IMR-90 (cell line): ENCODE results near the gene CCDC85B. TPM values are rescaled to one million over a fixed set of nuclear protein-coding genes. Genes with fewer than 3 reads are reported as not detected.

Source experiments
- ATAC-seq: fragments of 200-7000 bp; cut with Tn5 transposase; 2 replicates; pipeline ENCODE4 v1.9.1; 2020; ENCODE audit warnings: low read depth, mild to moderate bottlenecking, moderate library complexity
- Bru-seq: library from RNA; stranded (reverse); fragments of 400-500 nt; gene quantifications from one replicate; lab custom pipeline; 2021; lab: Mats Ljungman, UMichigan
- BruChase-seq, 2 experiments: library from RNA; stranded (reverse); fragments of 400-500 nt; gene quantifications; one replicate each; lab custom pipeline; 2021; lab: Mats Ljungman, UMichigan
- BruUV-seq: library from RNA; stranded (reverse); fragments of 400-500 nt; replicated peaks from 2 replicates; lab custom pipeline; 2021; lab: Mats Ljungman, UMichigan
- CTCF ChIA-PET: fragments of 300-600 bp; formaldehyde crosslinking; extraction: SDS; loops from one replicate; lab custom pipeline; 2021; ENCODE audit warnings: antibody characterized with exemption; lab: Yijun Ruan, JAX
- POLR2A ChIA-PET: fragments of 300-600 bp; sonication (Branson Sonifier 250); formaldehyde crosslinking; loops from one replicate; lab custom pipeline; 2022; ENCODE audit warnings: antibody characterized with exemption; ENCODE audit not compliant: unreplicated experiment; lab: Charles Lee
- DNase-seq: peaks from one replicate; pipeline ENCODE4 v3.0.0; 2013
- H2AFZ ChIP-seq: replicated peaks from 2 replicates; pipeline ENCODE3; 2013; ENCODE audit warnings: low read length, mild to moderate bottlenecking; ENCODE audit not compliant: poor library complexity
- H2AK5ac ChIP-seq: 2 replicates; pipeline ENCODE4 v1.6.1; 2013; ENCODE audit warnings: low read depth, low read length, inconsistent platforms
- H2AK9ac ChIP-seq: replicated peaks from 2 replicates; pipeline ENCODE3; 2013; ENCODE audit warnings: mild to moderate bottlenecking, low read depth, low read length, moderate library complexity; ENCODE audit not compliant: poor library complexity
- H2BK120ac ChIP-seq: 2 replicates; pipeline ENCODE4 v1.6.1; 2013; ENCODE audit warnings: low read depth, low read length, inconsistent platforms
- H2BK15ac ChIP-seq: 3 replicates; pipeline ENCODE4 v1.6.1; 2013; ENCODE audit warnings: low read depth, low read length, inconsistent platforms
- H2BK20ac ChIP-seq: 2 replicates; pipeline ENCODE4 v1.6.1; 2013; ENCODE audit warnings: low read depth, mild to moderate bottlenecking, inconsistent platforms, low read length, moderate library complexity
- H2BK5ac ChIP-seq: 2 replicates; pipeline ENCODE4 v1.6.1; 2013; ENCODE audit warnings: mild to moderate bottlenecking, low read depth, low read length, inconsistent platforms; ENCODE audit not compliant: poor library complexity, severe bottlenecking
- H3K14ac ChIP-seq: replicated peaks from 2 replicates; pipeline ENCODE4 v1.6.1; 2013; ENCODE audit warnings: low read depth, low read length, inconsistent platforms
- H3K18ac ChIP-seq: 2 replicates; pipeline ENCODE4 v1.6.1; 2013; ENCODE audit warnings: low read depth, low read length, control low read depth
- H3K23ac ChIP-seq: 2 replicates; pipeline ENCODE4 v1.6.1; 2013; ENCODE audit warnings: low read depth, low read length, inconsistent platforms
- H3K27ac ChIP-seq: 2 replicates; pipeline ENCODE4 v1.5.1; 2013; ENCODE audit warnings: mild to moderate bottlenecking, control low read depth, low read length; ENCODE audit not compliant: insufficient read depth
- H3K27me3 ChIP-seq: 2 replicates; pipeline ENCODE4 v1.6.1; 2013; ENCODE audit warnings: low read length; ENCODE audit not compliant: control insufficient read depth, insufficient read depth
- H3K36me3 ChIP-seq: 2 replicates; pipeline ENCODE4 v1.6.1; 2013; ENCODE audit warnings: low read length, mixed read lengths; ENCODE audit not compliant: control insufficient read depth, insufficient read depth
- H3K4ac ChIP-seq: 2 replicates; pipeline ENCODE4 v1.6.1; 2013; ENCODE audit warnings: low read depth, low read length, inconsistent platforms
- H3K4me1 ChIP-seq: 2 replicates; pipeline ENCODE4 v1.6.1; 2013; ENCODE audit warnings: low read length, mixed read lengths; ENCODE audit not compliant: control insufficient read depth, insufficient read depth
- H3K4me2 ChIP-seq: 2 replicates; pipeline ENCODE4 v1.6.1; 2013; ENCODE audit warnings: low read depth, mild to moderate bottlenecking, control low read depth, low read length, moderate library complexity
- H3K4me3 ChIP-seq: 2 replicates; pipeline ENCODE4 v1.5.1; 2013; ENCODE audit warnings: low read depth, mild to moderate bottlenecking, control low read depth, low read length, moderate library complexity; ENCODE audit not compliant: insufficient read depth
- H3K56ac ChIP-seq: 2 replicates; pipeline ENCODE4 v1.6.1; 2013; ENCODE audit warnings: low read length, inconsistent platforms; ENCODE audit not compliant: insufficient read depth; ENCODE audit errors: extremely low read depth
- H3K79me1 ChIP-seq, 2 experiments: 2 replicates each; pipeline ENCODE4 v1.6.1; 2013; ENCODE audit warnings: low read length in 2 of 2, inconsistent platforms in 1 of 2, low read depth in 1 of 2
- H3K9ac ChIP-seq: 2 replicates; pipeline ENCODE4 v1.6.1; 2013; ENCODE audit warnings: low read depth, low read length, control low read depth
- H3K9me1 ChIP-seq: 2 replicates; pipeline ENCODE4 v1.6.1; 2013; ENCODE audit warnings: low read length, inconsistent platforms; ENCODE audit not compliant: insufficient read depth
- H3K9me3 ChIP-seq: 2 replicates; pipeline ENCODE4 v1.6.1; 2013; ENCODE audit warnings: low read length; ENCODE audit not compliant: control insufficient read depth, insufficient read depth
- H4K20me1 ChIP-seq: 2 replicates; pipeline ENCODE4 v1.6.1; 2013; ENCODE audit warnings: low read length, inconsistent platforms; ENCODE audit not compliant: insufficient read depth
- H4K5ac ChIP-seq: 2 replicates; pipeline ENCODE4 v1.6.1; 2013; ENCODE audit warnings: mild to moderate bottlenecking, low read depth, low read length, control low read depth
- H4K8ac ChIP-seq, 2 experiments: 2 replicates each; pipeline ENCODE4 v1.6.1; 2013; ENCODE audit warnings: low read depth in 2 of 2, low read length in 2 of 2, control low read depth in 1 of 2, inconsistent platforms in 1 of 2
- H4K91ac ChIP-seq: 2 replicates; pipeline ENCODE4 v1.6.1; 2013; ENCODE audit warnings: low read depth, low read length, inconsistent platforms; ENCODE audit not compliant: insufficient read depth
- CEBPB ChIP-seq: IDR thresholded peaks from 2 replicates; pipeline ENCODE4 v1.6.1; 2012; ENCODE audit warnings: low read depth, low read length, improper control_type of control experiment
- CHD1 ChIP-seq: IDR thresholded peaks from 2 replicates; pipeline ENCODE4 v1.6.1; 2012; ENCODE audit warnings: low read depth, low read length, improper control_type of control experiment
- FOS ChIP-seq: fragments of 150-350 bp; IDR thresholded peaks from 2 replicates; pipeline ENCODE4 v1.6.1; 2016; ENCODE audit warnings: low read depth, low read length
- MAFK ChIP-seq: IDR thresholded peaks from 2 replicates; pipeline ENCODE4 v1.6.1; 2012; ENCODE audit warnings: low read depth, low read length, improper control_type of control experiment
- MAZ ChIP-seq: IDR thresholded peaks from 2 replicates; pipeline ENCODE4 v1.6.1; 2012; ENCODE audit warnings: low read depth, mild to moderate bottlenecking, low read length, improper control_type of control experiment, moderate library complexity, borderline replicate concordance
- MXI1 ChIP-seq: IDR thresholded peaks from 2 replicates; pipeline ENCODE4 v1.6.1; 2012; ENCODE audit warnings: low read depth, mild to moderate bottlenecking, low read length, moderate library complexity, borderline replicate concordance
- NFE2L2 ChIP-seq: fragments of 150-350 bp; IDR thresholded peaks from 2 replicates; pipeline ENCODE4 v1.6.1; 2016; ENCODE audit warnings: low read depth, mild to moderate bottlenecking, low read length
- RAD21 ChIP-seq: IDR thresholded peaks from 2 replicates; pipeline ENCODE4 v1.6.1; 2012; ENCODE audit warnings: low read length, improper control_type of control experiment
- RCOR1 ChIP-seq: IDR thresholded peaks from 2 replicates; pipeline ENCODE4 v1.6.1; 2012; ENCODE audit warnings: mild to moderate bottlenecking, low read length, improper control_type of control experiment; ENCODE audit not compliant: insufficient replicate concordance
- WGBS, 2 experiments: methylation state at CpG; one replicate each; pipeline versions ENCODE4 v1.1.5 to v1.1.7; 2013; ENCODE audit warnings: missing lambda C conversion rate in 2 of 2; ENCODE audit not compliant: insufficient read length in 1 of 2; ENCODE audit errors: extremely low coverage in 2 of 2; 5-methylcytosine and 5-hydroxymethylcytosine counted together
- dilution Hi-C: fragments of 300-500 bp; cut with HindIII; formaldehyde crosslinking; loops from one replicate; pipeline ENCODE4 v1.14.3; 2018; ENCODE audit warnings: low sequenced_read_pairs; ENCODE audit not compliant: unreplicated experiment
- in situ Hi-C: fragments of 300-500 bp; cut with MboI; formaldehyde crosslinking; loops from 3 replicates; pipeline ENCODE4 v1.14.3; 2019; ENCODE audit warnings: low sequenced_read_pairs, inconsistent platforms, mixed read lengths
- intact Hi-C: fragments of 100-400 bp; cut with micrococcal nuclease; formaldehyde crosslinking; loops from 2 replicates; pipeline ENCODE4 v1.10.0; 2022
- long read RNA-seq: library from polyadenylated mRNA; unstranded; transcript quantifications from one replicate; pipeline ENCODE4 v2.0.0, GENCODE V29; 2021; ENCODE audit not compliant: unreplicated experiment
- polyA plus RNA-seq, 3 experiments: library from polyadenylated mRNA; depleted of rRNA; stranded (reverse); fragments of >200 nt; gene quantifications; 2 replicates each; pipeline ENCODE4 v1.2.3, GENCODE V29; 2012; ENCODE audit warnings: low replicate concordance in 1 of 3
- total RNA-seq: library from RNA; depleted of rRNA; stranded (reverse); fragments of >200 nt; gene quantifications from 2 replicates; pipeline ENCODE4 v1.2.3, GENCODE V29; 2012; rRNA removed
- TF ChIP-seq, protein P1 (sequence below): conservative IDR thresholded peaks from 2 replicates; pipeline ENCODE4 v1.5.1; 2012; ENCODE audit warnings: mild to moderate bottlenecking, low read depth, low read length, improper control_type of control experiment
- TF ChIP-seq, protein P2 (sequence below): fragments of 150-350 bp; IDR thresholded peaks from 2 replicates; pipeline ENCODE4 v1.6.1; 2017; ENCODE audit warnings: mild to moderate bottlenecking, antibody characterized with exemption, low read length, low read depth

CCDC85B gene
- total RNA-seq (17.6 and 21.9 TPM in 2 replicates), polyA plus RNA-seq (2012; rRNA removed) (35.4 and 62.1 TPM in 2 replicates), Bru-seq, nascent RNA (percentile 69 among the genes with signal in this experiment), BruChase-seq, experiment 1, labeled RNA remaining after a 6-hour chase (percentile 79 among the genes with signal in this experiment), BruChase-seq, experiment 2, labeled RNA remaining after a 2-hour chase (percentile 64 among the genes with signal in this experiment)
- 125 and 188 TPM in 2 replicates for polyA plus RNA-seq (2012; cell fraction: cytosol; rRNA removed)
- polyA plus RNA-seq (2012; cell fraction: nucleus; rRNA removed; ENCODE audit: low replicate concordance), result 18.5 and 49.8 TPM in 2 replicates
- long read RNA-seq, transcript CCDC85B-201 (1 exons, 1,524 nt), result major isoform, 129 of 129 reads
- long read RNA-seq, partial matches to known transcripts, result 0 of 129 reads
- long read RNA-seq, other reads (novel, unspliced or antisense), result 0 of 129 reads

DNA sequence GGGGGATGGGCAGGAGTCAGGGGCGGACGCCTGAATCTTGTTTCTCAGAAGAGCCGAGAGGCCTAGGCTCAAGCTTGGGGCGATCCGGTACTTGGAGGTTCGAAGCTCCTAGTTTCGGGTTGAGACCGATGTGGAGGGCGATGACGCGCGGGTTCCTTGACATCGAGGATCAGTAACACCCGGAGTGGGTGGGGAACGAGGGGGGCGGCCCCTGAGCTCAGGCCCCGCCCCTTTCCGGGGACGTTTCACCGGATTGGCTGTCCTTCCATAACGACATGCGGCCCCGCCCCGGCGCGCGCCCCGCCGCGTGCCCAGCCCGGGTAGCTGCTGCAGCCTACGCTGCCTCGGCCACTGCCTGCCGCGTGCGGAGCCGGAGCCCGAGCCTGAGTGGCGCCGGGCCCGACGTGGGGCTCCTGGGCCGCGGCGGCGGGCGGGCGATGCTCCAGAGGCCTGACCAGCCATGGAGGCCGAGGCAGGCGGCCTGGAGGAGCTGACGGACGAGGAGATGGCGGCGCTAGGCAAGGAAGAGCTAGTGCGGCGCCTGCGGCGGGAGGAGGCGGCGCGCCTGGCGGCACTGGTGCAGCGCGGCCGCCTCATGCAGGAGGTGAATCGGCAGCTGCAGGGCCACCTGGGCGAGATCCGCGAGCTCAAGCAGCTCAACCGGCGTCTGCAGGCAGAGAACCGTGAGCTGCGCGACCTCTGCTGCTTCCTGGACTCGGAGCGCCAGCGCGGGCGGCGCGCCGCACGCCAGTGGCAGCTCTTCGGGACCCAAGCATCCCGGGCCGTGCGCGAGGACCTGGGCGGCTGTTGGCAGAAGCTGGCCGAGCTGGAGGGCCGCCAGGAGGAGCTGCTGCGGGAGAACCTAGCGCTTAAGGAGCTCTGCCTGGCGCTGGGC lies at the start of gene CCDC85B:
Gene CCDC85B, plus strand, starts transcription at position 350 of the 895 bp plus-strand sequence. Its CDS starts 111 bp downstream, at position 461.
- Histone ChIP-seq H2BK20ac (peak within 1 kb of the TSS; percentile 25; the same call in 1 of the 2 replicates), H3K14ac (peak within 1 kb of the TSS; percentile 90), H3K36me3 (peaks cover 39% of the 10 kb centered on the region), H4K91ac (peak within 1 kb of the TSS; percentile 90), H4K5ac (peak within 1 kb of the TSS; percentile 75), H3K23ac (peak within 1 kb of the TSS; percentile 88), H3K79me1 (peaks cover 0 to 47% of the 10 kb centered on the region in 2 experiments), H3K9ac (peak within 1 kb of the TSS; percentile 88), H3K18ac (peak within 1 kb of the TSS; percentile 69), H2BK120ac (peak within 1 kb of the TSS; percentile 72), H3K9me3 (no peaks in the 10 kb centered on the region), H4K20me1 (peaks cover 60% of the 10 kb centered on the region), H4K8ac (peak within 1 kb of the TSS; percentile 64 to 80), H3K4me2 (peak within 1 kb of the TSS; percentile 84), H3K56ac (peak within 1 kb of the TSS; percentile 80), H2BK5ac (peak within 1 kb of the TSS; percentile 86), H2AK9ac (peak within 1 kb of the TSS; percentile 83), H3K27me3 (no peaks in the 10 kb centered on the region), H2BK15ac (peak within 1 kb of the TSS; percentile 68; the same call in 2 of the 3 replicates), H3K4me1 (peaks cover 27% of the 10 kb centered on the region), H3K4me3 (peak within 1 kb of the TSS; percentile 63), H3K27ac (peak within 1 kb of the TSS; percentile 93), H2AFZ (peak within 1 kb of the TSS; percentile 74), H3K9me1 (0 out of 2 replicates have a peak, but pooled peaks cover 4% of the 10 kb centered on the region), H3K4ac (peak within 1 kb of the TSS; percentile 85), H2AK5ac (peak within 1 kb of the TSS; percentile 82)
- ChIA-PET CTCF (interaction anchor here (1.0 to 2.0 kb wide), 5 partner anchors 21 to 31 kb away, joined by 3 to 9 read pairs (median 3); partner anchors contain the start of gene MUS81), POLR2A (interaction anchor here (0.6 to 4.4 kb wide), 10 partner anchors 8 to 73 kb away, joined by 3 to 20 read pairs (median 5); partner anchors contain the start of genes FOSL1 and MUS81)
- dilution Hi-C loops, result no loop called here
- WGBS, 2 experiments, result 0% methylated on average over 58 of the region's 94 CpGs; no CpG with 5 or more reads in 1 of the 2 experiments
- intact Hi-C loops, result no loop called here
- DNase-seq, result peak; percentile 95
- TSS peak; percentile 66 for BruUV-seq
- peak; percentile 50 for ATAC-seq
- in situ Hi-C loops, result loop anchor here (5.0 kb wide), 1 partner anchor 72 kb away; the partner anchor contains the start of gene SART1
- TF ChIP-seq NFE2L2 (no peak), RAD21 (peak; percentile 11; the same call in 1 of the 2 replicates), FOS (no peak), MXI1 (peak; percentile 81; the same call in 1 of the 2 replicates), CHD1 (0 out of 2 replicates have a peak, but pooled peaks have one; percentile 30), MAFK (no peak), CEBPB (no peak), MAZ (peak; percentile 89), RCOR1 (no peak)
- TF ChIP-seq, protein P1, sequence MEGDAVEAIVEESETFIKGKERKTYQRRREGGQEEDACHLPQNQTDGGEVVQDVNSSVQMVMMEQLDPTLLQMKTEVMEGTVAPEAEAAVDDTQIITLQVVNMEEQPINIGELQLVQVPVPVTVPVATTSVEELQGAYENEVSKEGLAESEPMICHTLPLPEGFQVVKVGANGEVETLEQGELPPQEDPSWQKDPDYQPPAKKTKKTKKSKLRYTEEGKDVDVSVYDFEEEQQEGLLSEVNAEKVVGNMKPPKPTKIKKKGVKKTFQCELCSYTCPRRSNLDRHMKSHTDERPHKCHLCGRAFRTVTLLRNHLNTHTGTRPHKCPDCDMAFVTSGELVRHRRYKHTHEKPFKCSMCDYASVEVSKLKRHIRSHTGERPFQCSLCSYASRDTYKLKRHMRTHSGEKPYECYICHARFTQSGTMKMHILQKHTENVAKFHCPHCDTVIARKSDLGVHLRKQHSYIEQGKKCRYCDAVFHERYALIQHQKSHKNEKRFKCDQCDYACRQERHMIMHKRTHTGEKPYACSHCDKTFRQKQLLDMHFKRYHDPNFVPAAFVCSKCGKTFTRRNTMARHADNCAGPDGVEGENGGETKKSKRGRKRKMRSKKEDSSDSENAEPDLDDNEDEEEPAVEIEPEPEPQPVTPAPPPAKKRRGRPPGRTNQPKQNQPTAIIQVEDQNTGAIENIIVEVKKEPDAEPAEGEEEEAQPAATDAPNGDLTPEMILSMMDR, result no peak
- TF ChIP-seq, protein P2, sequence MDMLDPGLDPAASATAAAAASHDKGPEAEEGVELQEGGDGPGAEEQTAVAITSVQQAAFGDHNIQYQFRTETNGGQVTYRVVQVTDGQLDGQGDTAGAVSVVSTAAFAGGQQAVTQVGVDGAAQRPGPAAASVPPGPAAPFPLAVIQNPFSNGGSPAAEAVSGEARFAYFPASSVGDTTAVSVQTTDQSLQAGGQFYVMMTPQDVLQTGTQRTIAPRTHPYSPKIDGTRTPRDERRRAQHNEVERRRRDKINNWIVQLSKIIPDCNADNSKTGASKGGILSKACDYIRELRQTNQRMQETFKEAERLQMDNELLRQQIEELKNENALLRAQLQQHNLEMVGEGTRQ, result peak; percentile 35; the same call in 1 of the 2 replicates
